Measurements from ENCODE around the gene PPP1R37.
"Not testable (repeated sequence)": the region's sequence is repeated elsewhere in the genome, so short reads cannot be mapped to it uniquely, and the experiment has no call there.

Gene PPP1R37

GRCh38 chr19:45096700-45097099 is 3.7 kb downstream of the PPP1R37 start:
- DNase-seq = no peak

GRCh38 chr19:45097450-45097775 is 4.4 kb downstream of the PPP1R37 start:
- DNase-seq = no peak

GRCh38 chr19:45097776-45098520 is 5.0 kb downstream of the PPP1R37 start:
- DNase-seq = no peak

- no peak for DNase-seq
These were observed 5.8 kb downstream of the PPP1R37 start for GRCh38 chr19:45098521-45099466.

- no peak for DNase-seq
These were observed 6.7 kb downstream of the PPP1R37 start for GRCh38 chr19:45099467-45100191.

- DNase-seq = no peak
These were observed 7.2 kb downstream of the PPP1R37 start for GRCh38 chr19:45100201-45100600.

GRCh38 chr19:45100846-45101252 is 7.9 kb downstream of the PPP1R37 start:
- no peak for DNase-seq

- DNase-seq = no peak
These were observed 8.8 kb downstream of the PPP1R37 start for GRCh38 chr19:45101806-45102205.

- DNase-seq = no peak
These were observed 9.5 kb downstream of the PPP1R37 start for GRCh38 chr19:45102481-45102880.

- no peak for DNase-seq
These were observed 10.2 kb downstream of the PPP1R37 start for GRCh38 chr19:45103156-45103507.

GRCh38 chr19:45103508-45104319 is 10.7 kb downstream of the PPP1R37 start:
- no peak for DNase-seq

- DNase-seq = no peak
These were observed 11.8 kb downstream of the PPP1R37 start for GRCh38 chr19:45104658-45105349.

- DNase-seq = not testable (repeated sequence)
These were observed 13.4 kb downstream of the PPP1R37 start for GRCh38 chr19:45106363-45106762.

GRCh38 chr19:45107621-45108150 is 14.7 kb downstream of the PPP1R37 start:
- DNase-seq = no peak

GRCh38 chr19:45110851-45111266 is 17.9 kb downstream of the PPP1R37 start:
- DNase-seq = no peak

GRCh38 chr19:45112111-45112827 is 19.3 kb downstream of the PPP1R37 start:
- DNase-seq = no peak

- DNase-seq = peak; percentile 59
These were observed 20.6 kb downstream of the PPP1R37 start for GRCh38 chr19:45113628-45114027.

GRCh38 chr19:45114116-45114515 is 21.1 kb downstream of the PPP1R37 start:
- DNase-seq = peak; percentile 34

- DNase-seq = no peak
These were observed 23.0 kb downstream of the PPP1R37 start for GRCh38 chr19:45115809-45116615.

- DNase-seq = no peak
These were observed 24.2 kb downstream of the PPP1R37 start for GRCh38 chr19:45117167-45117594.

Measured in NCI-H1436 treated with DMSO at 0.1 percent for 48 hours (cell line).